Activated CD4-positive, alpha-beta T cell treated with anti-CD3 and anti-CD28 coated beads, Interleukin-2, Interleukin-6, amounts not matched to agents 100 ng/mL and 50 ng/mL, durations not matched to agents 16 hours and 8 hours (primary cell): ENCODE data around the gene NOSTRIN.
"Not testable (repeated sequence)": the region's sequence is repeated elsewhere in the genome, so short reads cannot be mapped to it uniquely, and the experiment has no call there.

ENCODE experiments used
- DNase-seq: peaks from one replicate; pipeline ENCODE4 v3.0.0-alpha.2; 2020

The NOSTRIN gene

GRCh38 chr2:168790226-168790902, 12.1 kb upstream of the NOSTRIN start:
- DNase-seq = no peak

GRCh38 chr2:168791140-168791539, 11.3 kb upstream of the NOSTRIN start:
- not testable (repeated sequence) for DNase-seq

DNA sequence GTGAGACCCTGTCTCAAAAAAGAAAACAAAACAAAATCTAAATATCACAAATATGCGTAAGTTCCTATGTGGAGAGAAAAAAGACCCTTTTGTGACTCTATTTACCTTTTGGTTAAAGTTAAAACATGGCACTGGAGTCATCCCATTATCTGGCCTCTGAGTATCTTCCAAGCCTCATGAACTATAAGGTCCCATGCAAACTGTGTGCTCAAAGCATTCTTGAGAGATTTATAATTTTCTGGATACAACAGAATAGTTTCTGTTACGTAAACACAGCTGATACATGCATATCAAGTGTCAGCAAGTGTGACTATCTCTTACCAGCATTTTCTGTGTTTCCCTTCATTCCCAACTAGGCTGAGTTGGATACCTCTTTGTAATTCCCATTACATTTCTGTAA, 8.8 kb upstream of the NOSTRIN start:
- no peak for DNase-seq

DNA sequence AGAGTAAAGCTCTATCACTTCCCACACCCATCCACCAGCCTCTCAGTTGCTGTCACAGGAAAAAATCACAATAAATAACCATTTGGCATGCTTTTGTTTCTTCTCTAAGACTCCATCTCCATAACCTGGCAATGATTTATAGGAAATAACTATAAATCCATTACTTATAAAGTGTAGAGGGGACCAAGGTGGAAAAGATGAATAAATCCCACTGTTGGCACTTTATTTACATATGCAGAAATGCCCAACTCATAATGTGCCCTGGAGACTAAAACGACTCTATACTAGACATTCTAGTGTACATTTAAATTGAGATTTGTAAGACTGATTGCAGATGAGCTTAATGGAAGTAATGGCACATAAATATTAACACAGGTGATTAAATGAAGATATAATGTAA, 7.5 kb upstream of the NOSTRIN start:
- DNase-seq = no peak

- no peak for DNase-seq
Measured at GRCh38 chr2:168796090-168796577, 6.3 kb upstream of the NOSTRIN start.

DNA sequence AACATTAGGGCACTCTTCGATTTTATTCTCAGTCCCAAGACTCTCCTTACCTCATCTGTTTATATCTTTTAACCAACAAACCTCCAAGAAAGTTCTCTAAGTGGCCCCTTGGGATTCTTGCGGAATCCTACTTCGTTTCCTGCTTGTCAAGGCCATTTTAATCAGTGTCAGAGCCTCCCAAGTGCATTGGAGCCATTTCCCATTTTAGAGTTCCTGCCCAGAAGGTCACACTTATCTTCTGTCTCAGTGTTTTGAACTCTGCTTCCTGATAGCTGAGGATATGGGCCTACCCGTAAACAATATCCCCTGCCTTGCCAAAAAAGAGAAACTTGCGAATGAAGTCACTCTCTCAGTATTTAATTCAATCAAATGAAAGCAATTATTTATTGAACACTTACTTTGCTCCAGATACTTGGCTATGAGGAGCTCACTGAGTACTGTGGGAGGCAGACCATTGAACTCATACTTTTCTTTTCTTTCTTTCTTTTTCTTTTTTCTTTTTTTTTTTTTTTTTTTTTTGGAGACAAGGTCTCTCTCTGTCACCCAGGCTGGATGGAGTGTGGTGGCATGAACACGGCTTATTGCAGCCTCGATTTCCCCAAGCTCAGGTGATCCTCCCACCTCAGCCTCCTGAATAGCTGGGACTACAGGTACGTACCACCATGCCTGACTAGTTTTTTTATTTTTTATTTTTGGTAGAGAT, 5.7 kb upstream of the NOSTRIN start:
- no peak for DNase-seq

DNA sequence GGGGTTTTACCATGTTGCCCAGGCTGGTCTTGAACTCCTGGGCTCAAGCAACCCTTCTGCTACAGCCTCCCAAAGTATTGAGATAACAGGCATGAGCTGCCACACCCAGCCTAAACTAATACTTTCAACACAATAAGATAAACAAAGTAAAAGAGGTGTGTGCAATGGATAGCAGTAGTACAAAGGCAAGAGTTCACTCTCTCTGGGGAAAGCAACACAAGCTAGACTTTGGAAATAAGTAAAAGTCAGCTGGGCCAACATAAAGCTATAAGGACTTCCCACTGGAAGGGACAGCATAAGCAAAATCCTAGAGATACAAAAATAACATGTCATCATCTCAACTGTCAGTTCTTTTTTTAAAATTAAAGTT, 5.2 kb upstream of the NOSTRIN start:
- DNase-seq = no peak

- no peak for DNase-seq
Measured at GRCh38 chr2:168798076-168798887, 4.2 kb upstream of the NOSTRIN start.

- no peak for DNase-seq
Measured at GRCh38 chr2:168798888-168799410, 3.5 kb upstream of the NOSTRIN start.

DNA sequence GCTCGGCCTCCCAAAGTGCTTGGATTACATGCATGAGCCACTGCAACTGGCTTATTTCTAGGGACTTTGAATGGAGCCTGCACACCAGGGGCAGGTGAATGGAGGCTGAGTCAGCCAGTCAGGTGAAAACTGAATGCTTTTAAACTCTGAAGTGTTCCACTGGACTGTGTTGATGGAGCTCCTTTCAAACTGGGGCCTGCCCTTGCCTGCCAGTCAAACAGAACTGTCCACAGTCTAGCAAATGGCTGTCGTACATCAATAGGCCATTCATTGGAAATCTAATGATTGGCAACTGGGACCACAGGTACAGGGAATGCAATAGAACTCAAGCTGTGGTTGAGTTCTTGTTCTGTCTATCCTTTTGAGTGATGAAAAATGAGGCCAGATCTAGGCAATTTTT, 966 bp upstream of the NOSTRIN start:
- DNase-seq = no peak

GRCh38 chr2:168802859-168803725, 655 bp downstream of the NOSTRIN start:
- no peak for DNase-seq

GRCh38 chr2:168804214-168804613, 1.8 kb downstream of the NOSTRIN start:
- DNase-seq = no peak

- no peak for DNase-seq
Measured at GRCh38 chr2:168805615-168806014, 3.2 kb downstream of the NOSTRIN start.

GRCh38 chr2:168809537-168809936, 7.1 kb downstream of the NOSTRIN start:
- no peak for DNase-seq

DNA sequence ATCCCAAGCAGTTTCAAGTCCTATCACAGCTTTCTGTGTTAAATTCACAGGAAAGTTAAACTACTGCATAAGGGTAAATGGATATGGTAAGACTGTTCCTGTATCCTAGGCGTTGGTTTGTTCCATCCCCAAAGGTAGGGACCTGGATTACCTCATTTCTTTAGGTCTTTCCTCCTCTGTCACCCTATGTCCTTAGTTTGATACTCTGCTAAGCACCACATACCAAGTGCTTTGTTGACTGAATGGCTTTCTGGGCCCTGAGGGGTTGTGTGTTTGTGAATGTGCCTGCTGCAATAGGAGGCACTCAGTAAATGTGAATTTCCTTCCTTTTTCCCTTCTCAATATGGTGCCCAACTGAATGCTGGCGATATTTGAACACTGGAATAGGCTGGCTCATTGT, 7.8 kb downstream of the NOSTRIN start:
- no peak for DNase-seq

DNA sequence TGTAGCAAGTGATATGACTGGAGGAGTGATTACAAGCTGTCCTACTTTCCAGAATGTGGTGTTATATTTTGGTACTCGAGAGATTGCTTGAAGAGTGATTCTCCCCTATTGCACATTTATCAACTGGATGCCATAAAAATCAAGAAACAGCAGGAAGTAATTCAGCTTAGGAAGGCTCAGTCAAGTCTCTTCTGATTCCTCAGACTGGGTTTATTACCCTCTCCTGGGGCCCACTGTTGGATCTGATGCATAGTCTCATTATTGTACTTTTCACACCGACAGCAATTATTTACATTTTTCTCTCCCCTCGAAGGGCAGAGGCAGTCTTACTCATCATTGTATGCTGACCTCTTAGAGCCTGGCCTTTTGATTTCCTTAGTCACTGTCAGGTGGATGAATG, 9.3 kb downstream of the NOSTRIN start:
- no peak for DNase-seq

- no peak for DNase-seq
Measured at GRCh38 chr2:168814046-168814445, 11.6 kb downstream of the NOSTRIN start.

DNA sequence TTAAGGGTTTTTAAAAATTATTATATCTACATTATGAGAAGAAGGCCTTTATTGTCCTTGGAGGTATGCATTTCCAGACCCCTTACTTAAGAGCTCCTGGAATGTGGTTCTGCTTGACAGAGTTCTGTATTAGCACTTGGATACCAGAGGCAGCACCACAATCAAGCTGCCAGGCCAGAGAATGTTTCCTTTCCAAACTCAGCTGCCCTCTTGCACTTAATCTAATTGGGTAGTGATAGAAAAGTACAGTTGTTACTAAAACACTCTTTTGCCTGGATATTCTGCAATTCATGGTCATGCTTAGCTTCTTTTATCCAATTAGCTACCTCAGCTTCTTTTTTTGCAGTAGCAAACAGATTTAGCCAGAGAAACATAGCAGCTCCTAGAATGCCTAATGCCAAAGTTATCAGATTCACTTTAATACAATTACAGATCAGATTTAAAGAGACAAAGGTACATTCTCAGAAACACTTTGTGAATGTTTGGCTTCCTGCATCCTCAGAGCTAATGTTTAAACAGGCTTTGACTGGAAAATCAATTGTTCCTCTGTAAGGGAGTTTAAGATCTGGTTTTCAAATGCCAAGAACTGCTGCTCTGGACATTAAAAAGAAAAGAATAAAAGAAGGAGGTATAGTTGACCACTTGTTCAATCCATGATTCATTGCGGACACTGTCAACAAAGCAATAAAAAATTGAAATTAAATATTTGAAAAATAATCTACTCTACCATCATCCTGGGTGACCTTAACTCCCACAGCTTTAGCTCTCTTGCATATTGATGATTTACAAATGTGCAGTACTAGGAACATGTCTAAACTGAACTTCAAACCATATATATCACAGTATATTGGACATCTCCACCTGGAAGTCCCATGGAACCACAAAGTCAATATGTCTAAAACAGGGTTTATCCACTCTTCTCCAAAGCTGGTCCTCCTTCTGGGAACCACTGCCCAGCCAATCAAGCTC, 12.8 kb downstream of the NOSTRIN start:
- DNase-seq = no peak

- DNase-seq = no peak
Measured at GRCh38 chr2:168816369-168816768, 13.9 kb downstream of the NOSTRIN start.

- DNase-seq = no peak
Measured at GRCh38 chr2:168819050-168819715, 16.7 kb downstream of the NOSTRIN start.
